ENCODE results near the gene RXFP4.
A peak's percentile ranks its signal among the peaks of the same experiment; 100 is the strongest.
"Not testable (repeated sequence)": the region's sequence is repeated elsewhere in the genome, so short reads cannot be mapped to it uniquely, and the experiment has no call there.

Gene RXFP4

GRCh38 chr1:155930725-155931124, 10.7 kb upstream of the RXFP4 start:
- not testable (repeated sequence) for DNase-seq, ATAC-seq

- ATAC-seq = no peak
- DNase-seq = no peak
These were observed 10.0 kb upstream of the RXFP4 start for GRCh38 chr1:155931332-155932038.

GRCh38 chr1:155932081-155932480, 9.4 kb upstream of the RXFP4 start:
- ATAC-seq (no peak), DNase-seq (no peak)

- DNase-seq = no peak
- ATAC-seq = no peak
These were observed 9.0 kb upstream of the RXFP4 start for GRCh38 chr1:155932487-155932886.

- ATAC-seq = no peak
- DNase-seq = peak; percentile 40
These were observed 7.8 kb upstream of the RXFP4 start for GRCh38 chr1:155933591-155934096.

GRCh38 chr1:155934097-155934935, 7.1 kb upstream of the RXFP4 start, which contains the start of gene KHDC4:
TSS of gene KHDC4 (minus strand) at chr1:155934413. CDS start at chr1:155934373, 40 bp downstream.
- DNase-seq = peak; percentile 91
- ATAC-seq = peak; percentile 98

- DNase-seq (no peak), ATAC-seq (no peak)
These were observed 6.4 kb upstream of the RXFP4 start for GRCh38 chr1:155934936-155935590.

- ATAC-seq (peak; percentile 10), DNase-seq (no peak)
These were observed 3.2 kb upstream of the RXFP4 start for GRCh38 chr1:155938220-155938627.

GRCh38 chr1:155940482-155940992, 901 bp upstream of the RXFP4 start:
- peak; percentile 19 for ATAC-seq
- DNase-seq = no peak

- no peak for ATAC-seq
- no peak for DNase-seq
These were observed 550 bp downstream of the RXFP4 start for GRCh38 chr1:155941845-155942531.

- ATAC-seq = no peak
These were observed 1.2 kb downstream of the RXFP4 start for GRCh38 chr1:155942578-155943141.

GRCh38 chr1:155944444-155944799, 3.0 kb downstream of the RXFP4 start:
- DNase-seq = no peak
- no peak for ATAC-seq

More at GRCh38 chr1:155942578-155943141, 1.2 kb downstream of the RXFP4 start:
- no peak for DNase-seq

GRCh38 chr1:155946633-155947219, 5.3 kb downstream of the RXFP4 start:
- peak; percentile 19 for ATAC-seq

GRCh38 chr1:155947292-155947691, 5.9 kb downstream of the RXFP4 start:
- no peak for DNase-seq
- no peak for ATAC-seq

More at GRCh38 chr1:155946633-155947219, 5.3 kb downstream of the RXFP4 start:
- no peak for DNase-seq

GRCh38 chr1:155947741-155948140, 6.3 kb downstream of the RXFP4 start:
- no peak for DNase-seq
- ATAC-seq = no peak

- no peak for ATAC-seq
- DNase-seq = no peak
These were observed 9.4 kb downstream of the RXFP4 start for GRCh38 chr1:155950829-155951228.

GRCh38 chr1:155951753-155952504, 10.5 kb downstream of the RXFP4 start:
- ATAC-seq (peak; percentile 33), DNase-seq (no peak)

GRCh38 chr1:155952505-155952890, 11.1 kb downstream of the RXFP4 start:
- ATAC-seq = no peak
- no peak for DNase-seq

GRCh38 chr1:155954645-155955044, 13.2 kb downstream of the RXFP4 start:
- DNase-seq (no peak), ATAC-seq (no peak)

- no peak for ATAC-seq
- DNase-seq = no peak
These were observed 16.0 kb downstream of the RXFP4 start for GRCh38 chr1:155957411-155957915.

Data from stimulated activated naive CD8-positive, alpha-beta T cell treated with anti-CD3 and anti-CD28 coated beads, Interleukin-15, Interleukin-2, amounts not matched to agents 100 U/mL and 50 U/mL, for 24 hours (primary cell).